ENCODE results near the gene EXOC4. TPM values are rescaled to one million over a fixed set of nuclear protein-coding genes. Genes with fewer than 3 reads are reported as not detected.

The EXOC4 gene
- total RNA-seq, 1 experiment from 2014 or later, result 75.8 TPM

- no peak overlapping the region for H3T11ph ChIP-seq (ENCODE audit: low read length)
- H3K9ac ChIP-seq (ENCODE audit: extremely low read depth, insufficient read length, low read length), result no peak overlapping the region
- H3K79me1 ChIP-seq (ENCODE audit: insufficient read depth, low read depth, low read length, poor library complexity, severe bottlenecking), result no peaks in the 10 kb centered on the region
- no peak overlapping the region for H3K56ac ChIP-seq (ENCODE audit: insufficient read length, low read depth, low read length)
- H2BK15ac ChIP-seq (ENCODE audit: low read depth, low read length), result no peak overlapping the region
- Mint-ChIP-seq H3K4me3 (no peak overlapping the region), H3K4me1 (peaks cover 19 to 23% of the 10 kb centered on the region in 2 experiments), H3K36me3 (ENCODE audit: insufficient read depth in 1 of 3, low read depth in 3 of 3) (no peaks in the 10 kb centered on the region), H3K9me3 (no peaks in the 10 kb centered on the region), H3K27ac (no peak overlapping the region), H3K27me3 (ENCODE audit: low read depth) (no peaks in the 10 kb centered on the region)
- H3K4ac ChIP-seq (ENCODE audit: low read depth, low read length), result no peak overlapping the region
- no peak overlapping the region for H4K8ac ChIP-seq (replicated peaks; ENCODE audit: insufficient read length, low read depth, low read length)
- H2BK5ac ChIP-seq (ENCODE audit: insufficient read length, low read length), result no peak overlapping the region
- H2BK120ac ChIP-seq (ENCODE audit: low read depth, low read length, poor library complexity, severe bottlenecking), result no peak overlapping the region
- H2BK12ac ChIP-seq (ENCODE audit: insufficient read length, low read depth, low read length), result no peak overlapping the region
- no peak overlapping the region for H3K27ac ChIP-seq (ENCODE audit: insufficient read length, low read depth, low read length)
- no peak overlapping the region for H3K4me2 ChIP-seq (ENCODE audit: insufficient read depth, insufficient read length, low read length)
- H2AFZ ChIP-seq (ENCODE audit: low read length), result no peak overlapping the region
- no peak for DNase-seq
- H3K18ac ChIP-seq (ENCODE audit: insufficient read length, low read depth, low read length), result no peak overlapping the region
- no peak overlapping the region for H2AK5ac ChIP-seq (ENCODE audit: insufficient read length, low read length)
- no peak overlapping the region for H4K5ac ChIP-seq (ENCODE audit: insufficient read length, low read depth, low read length)
- no peak overlapping the region for H2BK20ac ChIP-seq (ENCODE audit: low read depth, low read length, poor library complexity, severe bottlenecking)
- peaks cover 2% of the 10 kb centered on the region; the same call in 1 of the 2 replicates for H3K79me2 ChIP-seq (ENCODE audit: insufficient read depth, low read length)
- WGBS (ENCODE audit: extremely low coverage, insufficient read length, low lambda C conversion rate), result no CpG with 5 or more reads among the region's 4 CpGs
- H3K4me1 ChIP-seq (ENCODE audit: insufficient read depth, low read length), result no peaks in the 10 kb centered on the region
- no peak overlapping the region for H4K91ac ChIP-seq (ENCODE audit: insufficient read length, low read depth, low read length)
- no peaks in the 10 kb centered on the region for H3K9me3 ChIP-seq (ENCODE audit: control insufficient read depth, low read depth, low read length)
- H4K20me1 ChIP-seq (ENCODE audit: control insufficient read depth, insufficient read depth, insufficient read length), result no peaks in the 10 kb centered on the region
- TF ChIP-seq CTCF (conservative IDR thresholded peaks at IDR 0.05), result no peak
- H3K23me2 ChIP-seq (ENCODE audit: insufficient read length, low read depth, low read length, poor library complexity, severe bottlenecking), result no peaks in the 10 kb centered on the region
- H3K23ac ChIP-seq (ENCODE audit: insufficient read length, low read depth, low read length), result no peak overlapping the region
- H3K27me3 ChIP-seq (ENCODE audit: insufficient read depth, low read length), result no peaks in the 10 kb centered on the region
- H3K14ac ChIP-seq (ENCODE audit: insufficient read depth, low read length), result no peak overlapping the region
Measured at GRCh38 chr7:133437544-133437943, 184.7 kb downstream of the EXOC4 start.
